ENCODE data around the gene ZNF365. TPM values are rescaled to one million over a fixed set of nuclear protein-coding genes. Genes with fewer than 3 reads are reported as not detected.

Gene ZNF365
- total RNA-seq, 1 donor = 9.8 TPM

DNA sequence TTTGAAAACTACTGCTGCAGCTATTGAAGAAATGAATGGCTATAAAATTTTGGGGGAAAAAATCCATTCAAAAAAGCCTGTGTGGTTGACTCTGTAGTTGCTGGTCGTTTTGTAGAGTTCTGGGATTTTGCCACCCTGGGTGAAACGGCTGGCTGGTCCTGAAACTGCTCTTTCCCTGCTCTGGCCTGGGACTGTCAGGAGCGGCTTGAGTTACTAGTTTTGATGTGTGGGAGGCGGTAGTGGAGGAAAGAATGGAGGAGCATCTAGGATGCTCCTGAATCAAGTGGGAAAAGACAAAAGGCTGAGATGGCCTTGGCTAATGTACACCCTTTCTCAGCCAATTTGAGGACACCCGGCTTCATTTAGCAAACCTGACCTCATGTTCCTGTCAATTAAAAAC lies 72.5 kb downstream of the ZNF365 start:
- H3K27ac ChIP-seq (ENCODE audit: low read depth, low read length) = no peak overlapping the region

DNA sequence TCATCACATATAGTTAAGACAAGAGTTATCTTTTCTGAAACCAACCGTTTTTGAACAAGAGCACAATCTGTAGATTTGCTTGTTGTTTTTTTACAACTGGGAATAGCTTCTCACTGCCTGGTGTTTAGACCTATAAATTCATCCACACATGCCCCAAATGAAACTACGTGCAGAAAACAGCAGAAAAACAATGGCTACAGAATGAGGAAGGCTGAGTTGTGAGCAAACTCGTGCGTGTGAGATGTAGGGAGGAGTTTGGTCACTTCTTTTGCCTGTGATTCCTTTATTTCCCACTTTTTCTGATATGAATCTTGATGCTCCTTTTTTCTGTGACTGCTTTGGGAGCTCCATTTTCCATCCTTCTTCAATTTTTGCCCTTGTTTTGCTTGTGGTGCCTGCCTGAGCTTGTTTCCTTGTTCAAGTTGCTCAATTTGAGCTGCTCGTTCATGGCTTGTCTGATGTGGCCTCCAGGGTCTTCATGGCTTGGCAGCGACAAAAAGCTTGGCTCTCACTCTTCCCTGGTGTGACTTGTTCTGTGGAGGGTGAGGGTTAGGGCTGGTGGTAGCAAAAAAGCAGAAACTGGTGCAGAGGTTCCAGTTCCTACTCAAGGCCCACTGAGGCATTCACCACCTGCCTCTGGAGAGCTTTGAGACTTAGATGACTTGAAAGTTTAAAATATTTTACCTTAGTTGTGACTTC lies 76.9 kb downstream of the ZNF365 start:
- Histone ChIP-seq H2AFZ (ENCODE audit: low read length) (peak overlapping the region; percentile 78), H3K4me3 (ENCODE audit: insufficient read depth, low read length) (no peak overlapping the region), H3K27ac (ENCODE audit: low read depth, low read length) (no peak overlapping the region), H3K79me2 (ENCODE audit: insufficient read depth, low read length) (no peaks in the 10 kb centered on the region), H4K20me1 (ENCODE audit: insufficient read depth, low read length) (no peaks in the 10 kb centered on the region), H3K4me2 (ENCODE audit: insufficient read depth, low read length) (no peak overlapping the region), H3K9me3 (ENCODE audit: low read depth, low read length) (no peaks in the 10 kb centered on the region), H3K4me1 (ENCODE audit: insufficient read depth, low read length) (peaks cover 8% of the 10 kb centered on the region), H3K36me3 (ENCODE audit: insufficient read depth, low read length) (no peaks in the 10 kb centered on the region), H3K27me3 (ENCODE audit: insufficient read depth, low read length) (no peaks in the 10 kb centered on the region)
- no peak for DNase-seq (ENCODE audit: insufficient read length, low spot score, missing footprints)
- no peak for TF ChIP-seq CTCF (IDR thresholded peaks at IDR 0.05; ENCODE audit: extremely low read depth, low read depth, low read length)

More for the DNA sequence above, 72.5 kb downstream of the ZNF365 start:
- no peak for TF ChIP-seq CTCF (IDR thresholded peaks at IDR 0.05; ENCODE audit: extremely low read depth, low read depth, low read length)
- DNase-seq (ENCODE audit: insufficient read length, low spot score, missing footprints) = no peak
- Histone ChIP-seq H3K27me3 (ENCODE audit: insufficient read depth, low read length) (no peaks in the 10 kb centered on the region), H3K36me3 (ENCODE audit: insufficient read depth, low read length) (no peaks in the 10 kb centered on the region), H2AFZ (ENCODE audit: low read length) (no peak overlapping the region), H3K4me2 (ENCODE audit: insufficient read depth, low read length) (no peak overlapping the region), H3K9me3 (ENCODE audit: low read depth, low read length) (no peaks in the 10 kb centered on the region), H3K79me2 (ENCODE audit: insufficient read depth, low read length) (no peaks in the 10 kb centered on the region), H3K4me1 (ENCODE audit: insufficient read depth, low read length) (peaks cover 4% of the 10 kb centered on the region), H4K20me1 (ENCODE audit: insufficient read depth, low read length) (no peaks in the 10 kb centered on the region), H3K4me3 (ENCODE audit: insufficient read depth, low read length) (no peak overlapping the region)

- no peak for TF ChIP-seq CTCF (IDR thresholded peaks at IDR 0.05; ENCODE audit: extremely low read depth, low read depth, low read length)
- H3K4me1 ChIP-seq (ENCODE audit: insufficient read depth, low read length) = peaks cover 8% of the 10 kb centered on the region
- H2AFZ ChIP-seq (ENCODE audit: low read length) = no peak overlapping the region
- H3K79me2 ChIP-seq (ENCODE audit: insufficient read depth, low read length) = no peaks in the 10 kb centered on the region
- H3K9me3 ChIP-seq (ENCODE audit: low read depth, low read length) = no peaks in the 10 kb centered on the region
- no peak overlapping the region for H3K4me2 ChIP-seq (ENCODE audit: insufficient read depth, low read length)
- no peaks in the 10 kb centered on the region for H3K27me3 ChIP-seq (ENCODE audit: insufficient read depth, low read length)
- H4K20me1 ChIP-seq (ENCODE audit: insufficient read depth, low read length) = no peaks in the 10 kb centered on the region
- no peak for DNase-seq (ENCODE audit: insufficient read length, low spot score, missing footprints)
- H3K27ac ChIP-seq (ENCODE audit: low read depth, low read length) = no peak overlapping the region
- no peak overlapping the region for H3K4me3 ChIP-seq (ENCODE audit: insufficient read depth, low read length)
- no peaks in the 10 kb centered on the region for H3K36me3 ChIP-seq (ENCODE audit: insufficient read depth, low read length)
These were observed 77.4 kb downstream of the ZNF365 start for GRCh38 chr10:62451611-62451975.

Small RNAs within 50 kb of the gene (small RNA-seq; reads per million reads assigned to genes)
- not detected for gene RN7SL591P

Other genes starting within 250 kb of the ZNF365 start
- 7.7 and 8.0 TPM in 2 replicates for gene RTKN2, start 105.5 kb upstream of the ZNF365 start, total RNA-seq

Measured in osteoblast (primary cell).